Measurements from ENCODE around the gene TRIP6.
A peak's percentile ranks its signal among the peaks of the same experiment; 100 is the strongest.

TRIP6 gene

DNA sequence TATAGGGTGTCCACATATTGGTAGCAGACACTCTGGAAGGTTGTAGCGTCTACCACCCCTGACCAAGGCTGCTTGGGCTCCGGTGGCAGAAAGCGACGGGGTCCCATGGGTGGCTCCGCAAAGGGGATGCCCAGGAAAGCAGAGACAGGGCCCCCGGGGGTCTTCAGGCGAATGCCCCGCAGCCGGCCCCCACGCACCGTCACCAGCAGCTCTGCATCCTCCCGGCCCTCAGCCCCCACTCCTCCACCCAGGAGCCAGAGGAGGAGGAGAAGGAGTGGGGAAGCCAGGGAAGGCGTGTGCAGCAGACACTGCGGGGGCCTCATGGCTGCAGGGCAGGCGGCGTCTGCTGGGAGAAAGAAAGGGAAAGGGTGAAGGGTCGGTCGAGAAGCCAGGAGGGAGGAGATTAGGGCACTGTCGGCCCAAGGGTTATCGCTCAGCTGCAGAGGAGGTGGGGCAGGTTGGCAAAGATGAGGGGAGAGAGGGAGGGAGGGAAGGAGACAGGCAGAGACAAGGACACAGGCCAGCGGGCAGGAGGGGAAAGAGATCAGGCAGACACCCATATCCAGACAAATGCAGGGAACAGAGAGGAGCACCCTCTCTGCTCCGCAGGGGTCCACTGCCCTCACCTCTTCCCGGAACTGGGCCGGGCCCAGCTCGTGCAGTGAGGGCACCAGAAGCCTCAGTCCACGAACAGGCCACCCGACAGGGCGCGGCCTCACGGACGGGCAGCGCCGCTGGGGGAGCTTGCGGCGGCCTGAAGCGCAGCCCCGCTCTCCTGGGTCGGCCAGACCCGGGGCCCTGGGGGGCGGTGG lies 26.9 kb downstream of the TRIP6 start:
- Histone ChIP-seq H3K27ac (ENCODE audit: insufficient read depth in 1 of 2, low read depth in 1 of 2, low read length in 2 of 2, poor library complexity in 1 of 2, severe bottlenecking in 2 of 2) (no peak overlapping the region), H3K4me1 (ENCODE audit: control extremely low read depth in 1 of 4, control insufficient read depth in 4 of 4, insufficient read depth in 4 of 4, low read length in 3 of 4) (peaks cover 0 to 45% (median 39%) of the 10 kb centered on the region in 4 experiments), H3K36me3 (ENCODE audit: control insufficient read depth in 4 of 4, insufficient read depth in 4 of 4, low read length in 3 of 4) (no peaks in the 10 kb centered on the region), H3K27me3 (replicated peaks in 2 of 5; ENCODE audit: control insufficient read depth in 4 of 5, insufficient read depth in 5 of 5, low read length in 4 of 5) (peaks cover 5 to 67% (median 21%) of the 10 kb centered on the region in 5 experiments), H3K4me3 (ENCODE audit: control insufficient read depth in 1 of 7, extremely low read depth in 1 of 7, insufficient read depth in 4 of 7, low read depth in 2 of 7, low read length in 6 of 7) (no peak overlapping the region), H3K9me3 (ENCODE audit: control extremely low read depth in 1 of 5, control insufficient read depth in 4 of 5, insufficient read depth in 2 of 5, low read depth in 1 of 5, low read length in 4 of 5) (no peaks in the 10 kb centered on the region)
- POLR2A ChIA-PET, result interaction anchor here (0.6 kb wide), 1 partner anchor 466 kb away, joined by 3 read pairs; the partner anchor contains the start of gene ZCWPW1
- CTCF ChIA-PET, result interaction anchor here (0.9 to 2.3 kb wide), 6 partner anchors 19 to 305 kb away, joined by 3 to 12 read pairs (median 4); partner anchors contain the start of gene SRRT
- 52% methylated on average over 27 of the region's 40 CpGs for WGBS (ENCODE audit: insufficient coverage)
- no peak for DNase-seq

DNA sequence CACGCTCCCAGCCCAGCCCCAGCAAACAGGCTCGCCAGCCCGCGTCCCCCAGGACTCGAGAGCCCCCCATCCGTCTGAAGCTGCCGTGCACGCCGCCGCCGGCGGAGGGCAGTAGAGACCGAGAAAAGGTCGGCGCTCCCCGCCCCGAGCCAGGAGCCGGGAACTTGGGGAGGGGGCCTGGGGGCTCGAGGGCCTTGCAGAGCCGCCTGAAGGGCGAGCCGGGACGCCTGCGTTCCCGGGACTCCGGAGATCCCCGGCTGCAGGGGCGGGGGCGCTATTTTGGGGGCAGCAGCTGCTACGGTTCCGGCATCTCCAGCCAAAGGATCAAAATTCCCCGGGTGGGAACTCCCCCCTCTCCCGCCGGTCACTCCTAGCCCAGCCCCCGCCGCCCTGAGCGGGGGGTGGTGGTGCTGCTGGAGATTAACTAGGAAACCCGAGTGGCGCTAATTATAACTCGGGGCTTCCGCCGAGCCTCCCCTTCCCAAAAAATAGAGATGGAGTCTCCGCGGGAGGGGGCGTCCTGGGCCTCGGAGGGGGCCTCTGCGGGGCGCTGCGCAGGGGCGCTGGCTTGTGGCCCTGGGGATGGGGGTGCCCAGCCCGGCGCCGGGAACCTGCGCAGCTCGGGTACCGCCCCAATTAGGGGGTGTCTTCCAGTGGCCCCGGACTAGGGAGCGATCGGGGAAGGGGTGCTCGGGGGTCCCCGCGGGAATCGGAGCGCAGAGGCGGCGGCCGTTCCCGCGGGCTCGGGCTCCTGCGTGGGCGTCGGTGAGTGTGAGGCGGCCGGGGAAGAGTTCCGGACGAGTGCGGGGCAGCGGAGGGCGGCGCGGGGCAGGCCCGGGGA lies 27.9 kb downstream of the TRIP6 start:
- peak in 2 of 3 donors; percentile 53 to 62 for DNase-seq
- Histone ChIP-seq H3K4me1 (ENCODE audit: control extremely low read depth in 1 of 4, control insufficient read depth in 4 of 4, insufficient read depth in 4 of 4, low read length in 3 of 4) (peaks cover 0 to 37% (median 32%) of the 10 kb centered on the region in 4 experiments), H3K27ac (ENCODE audit: insufficient read depth in 1 of 2, low read depth in 1 of 2, low read length in 2 of 2, poor library complexity in 1 of 2, severe bottlenecking in 2 of 2) (no peak overlapping the region), H3K4me3 (ENCODE audit: control insufficient read depth in 1 of 7, extremely low read depth in 1 of 7, insufficient read depth in 4 of 7, low read depth in 2 of 7, low read length in 6 of 7) (peak overlapping the region in 4 of 7 experiments; percentile 50 to 62 (median 54)), H3K27me3 (replicated peaks in 2 of 5; ENCODE audit: control insufficient read depth in 4 of 5, insufficient read depth in 5 of 5, low read length in 4 of 5) (peaks cover 5 to 71% (median 21%) of the 10 kb centered on the region in 5 experiments), H3K36me3 (ENCODE audit: control insufficient read depth in 4 of 4, insufficient read depth in 4 of 4, low read length in 3 of 4) (no peaks in the 10 kb centered on the region), H3K9me3 (ENCODE audit: control extremely low read depth in 1 of 5, control insufficient read depth in 4 of 5, insufficient read depth in 2 of 5, low read depth in 1 of 5, low read length in 4 of 5) (no peaks in the 10 kb centered on the region)
- WGBS (ENCODE audit: insufficient coverage), result under 1% methylated on average over 72 of the region's 83 CpGs
- POLR2A ChIA-PET, result interaction anchor here (0.6 kb wide), 1 partner anchor 467 kb away, joined by 3 read pairs; the partner anchor contains the start of gene ZCWPW1
- CTCF ChIA-PET, result interaction anchor here (0.9 to 2.3 kb wide), 6 partner anchors 20 to 292 kb away, joined by 3 to 12 read pairs (median 4); partner anchors contain the start of gene SRRT

DNA sequence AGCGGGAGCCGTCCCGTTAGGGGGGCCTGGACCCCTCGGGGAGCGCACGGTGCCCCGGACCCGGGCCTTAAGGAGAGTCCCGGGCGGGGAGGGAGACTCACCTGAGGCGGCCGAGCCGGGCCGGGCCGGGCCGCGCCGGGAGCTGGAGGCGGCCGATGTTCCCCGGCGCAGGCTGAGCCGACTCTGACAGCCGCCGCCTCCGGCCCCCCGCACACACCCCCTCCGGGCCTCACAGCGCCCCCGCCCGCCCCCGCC lies 28.4 kb downstream of the TRIP6 start, which contains the start of gene ACHE:
Gene ACHE, minus strand, starts transcription at position 188 of the 255 bp plus-strand sequence. CDS start 1,656 bp downstream, outside the sequence.
- CTCF ChIA-PET, result interaction anchor here (0.9 to 2.3 kb wide), 2 partner anchors 163 to 182 kb away, joined by 3 to 12 read pairs; no protein-coding TSS in a partner anchor
- peak within 1 kb of the TSS in 4 of 7 experiments; percentile 50 to 62 (median 54) for H3K4me3 ChIP-seq (ENCODE audit: control insufficient read depth in 1 of 7, extremely low read depth in 1 of 7, insufficient read depth in 4 of 7, low read depth in 2 of 7, low read length in 6 of 7)
- DNase-seq, result no peak

DNA sequence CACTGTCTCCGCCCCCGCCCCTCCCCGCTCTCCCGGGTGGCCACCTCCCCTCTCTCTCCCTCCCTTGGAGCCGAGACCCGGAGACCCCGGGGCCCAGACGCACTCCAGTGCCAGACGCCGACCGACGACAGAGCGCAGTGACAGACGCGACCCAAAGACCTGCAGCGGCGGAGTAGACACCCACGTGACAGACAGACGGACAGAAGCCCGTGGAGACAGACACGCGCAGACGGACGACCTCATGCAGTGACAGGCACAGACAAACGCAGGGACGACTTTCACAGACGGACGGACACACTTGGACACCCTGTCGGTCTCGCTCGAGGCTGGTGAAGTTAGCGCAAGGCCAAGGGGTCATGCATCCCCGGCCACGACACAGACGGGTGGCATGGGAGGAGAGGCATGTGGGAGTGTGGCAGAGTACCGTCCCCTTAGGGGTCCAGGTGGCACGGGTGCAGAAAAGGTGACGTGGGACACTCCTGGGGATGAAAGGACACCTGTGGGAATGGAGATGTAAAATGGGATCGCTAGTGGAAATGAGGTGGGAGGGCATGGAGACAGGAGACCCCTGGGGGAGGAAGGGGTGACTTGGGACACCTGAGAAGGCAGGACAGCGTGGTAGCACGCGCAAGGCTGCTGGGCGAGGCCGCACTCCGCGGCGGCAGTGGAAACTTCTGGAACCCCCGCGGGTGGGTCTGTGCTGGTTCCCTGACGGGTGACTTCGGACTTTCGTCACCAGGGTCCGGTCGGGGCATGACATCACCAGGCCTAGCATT lies 29.0 kb downstream of the TRIP6 start:
- peaks cover 0 to 27% (median 22%) of the 10 kb centered on the region in 4 experiments for H3K4me1 ChIP-seq (ENCODE audit: control extremely low read depth in 1 of 4, control insufficient read depth in 4 of 4, insufficient read depth in 4 of 4, low read length in 3 of 4)
- H3K9me3 ChIP-seq (ENCODE audit: control extremely low read depth in 1 of 5, control insufficient read depth in 4 of 5, insufficient read depth in 2 of 5, low read depth in 1 of 5, low read length in 4 of 5), result no peaks in the 10 kb centered on the region
- ChIA-PET POLR2A (no interaction called here), CTCF (interaction anchor here (0.9 to 2.3 kb wide), 2 partner anchors 163 to 181 kb away, joined by 3 to 12 read pairs; no protein-coding TSS in a partner anchor)
- peak overlapping the region in 3 of 7 experiments; percentile 25 to 58 (median 43) for H3K4me3 ChIP-seq (ENCODE audit: control insufficient read depth in 1 of 7, extremely low read depth in 1 of 7, insufficient read depth in 4 of 7, low read depth in 2 of 7, low read length in 6 of 7)
- no peak overlapping the region for H3K27ac ChIP-seq (ENCODE audit: insufficient read depth in 1 of 2, low read depth in 1 of 2, low read length in 2 of 2, poor library complexity in 1 of 2, severe bottlenecking in 2 of 2)
- peaks cover 5 to 67% (median 16%) of the 10 kb centered on the region in 5 experiments for H3K27me3 ChIP-seq (replicated peaks in 2 of 5; ENCODE audit: control insufficient read depth in 4 of 5, insufficient read depth in 5 of 5, low read length in 4 of 5)
- no peaks in the 10 kb centered on the region for H3K36me3 ChIP-seq (ENCODE audit: control insufficient read depth in 4 of 4, insufficient read depth in 4 of 4, low read length in 3 of 4)
- 5% methylated on average over 43 of the region's 54 CpGs for WGBS (ENCODE audit: insufficient coverage)
- DNase-seq, result peak in 2 of 3 donors; percentile 42 to 44

More for the DNA sequence above, 28.4 kb downstream of the TRIP6 start, which contains the start of gene ACHE:
- Histone ChIP-seq H3K4me1 (ENCODE audit: control extremely low read depth in 1 of 4, control insufficient read depth in 4 of 4, insufficient read depth in 4 of 4, low read length in 3 of 4) (peaks cover 0 to 32% (median 27%) of the 10 kb centered on the region in 4 experiments), H3K36me3 (ENCODE audit: control insufficient read depth in 4 of 4, insufficient read depth in 4 of 4, low read length in 3 of 4) (no peaks in the 10 kb centered on the region), H3K27me3 (replicated peaks in 2 of 5; ENCODE audit: control insufficient read depth in 4 of 5, insufficient read depth in 5 of 5, low read length in 4 of 5) (peaks cover 5 to 71% (median 19%) of the 10 kb centered on the region in 5 experiments), H3K9me3 (ENCODE audit: control extremely low read depth in 1 of 5, control insufficient read depth in 4 of 5, insufficient read depth in 2 of 5, low read depth in 1 of 5, low read length in 4 of 5) (no peaks in the 10 kb centered on the region), H3K27ac (ENCODE audit: insufficient read depth in 1 of 2, low read depth in 1 of 2, low read length in 2 of 2, poor library complexity in 1 of 2, severe bottlenecking in 2 of 2) (no peak within 1 kb of the TSS)
- POLR2A ChIA-PET, result no interaction called here
- WGBS (ENCODE audit: insufficient coverage), result 0% methylated on average over 19 of the region's 32 CpGs

DNA sequence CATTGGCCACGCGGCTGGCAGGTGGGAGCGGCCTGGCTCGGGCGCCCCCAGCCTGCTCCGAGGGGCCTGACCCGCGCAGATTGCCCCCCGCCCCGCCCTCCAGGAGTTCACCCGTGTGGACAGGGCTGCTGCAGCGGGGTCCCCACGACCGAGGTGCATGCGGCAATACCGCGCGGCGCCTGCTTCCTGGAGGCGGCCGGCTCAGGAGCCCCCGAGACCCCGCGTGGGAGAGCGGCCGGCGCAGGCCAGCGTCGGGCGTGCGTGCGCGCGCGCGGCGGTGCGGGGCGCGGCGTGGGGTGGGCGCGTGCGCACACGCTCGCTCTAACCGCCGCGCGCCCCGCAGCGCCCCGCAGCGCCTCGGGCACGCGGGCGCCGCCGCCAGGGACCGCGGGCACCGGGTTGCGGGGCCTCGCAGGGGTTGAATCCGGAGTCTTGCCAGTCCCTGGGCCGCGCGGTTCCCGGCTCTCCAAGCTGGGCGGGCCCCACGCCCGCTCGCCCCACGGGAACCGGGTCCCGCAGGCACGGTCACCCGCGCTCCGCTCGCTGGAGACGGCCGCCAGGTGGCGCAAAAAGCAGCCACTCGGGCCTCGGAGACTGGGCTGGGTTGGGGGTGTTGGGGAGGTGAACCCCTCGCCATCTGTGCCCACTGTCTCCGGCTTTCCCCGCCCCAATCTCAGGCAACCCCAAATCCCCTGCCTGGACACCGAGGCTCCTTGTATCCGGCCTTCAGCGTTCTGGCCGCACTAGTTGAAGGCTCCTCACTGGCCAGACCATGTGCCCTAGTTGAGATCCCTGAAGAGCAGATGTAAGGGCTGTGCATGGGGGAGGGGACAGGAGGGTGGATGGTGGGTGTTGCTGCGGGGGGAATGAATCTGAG lies 29.8 kb downstream of the TRIP6 start:
- Histone ChIP-seq H3K9me3 (ENCODE audit: control extremely low read depth in 1 of 5, control insufficient read depth in 4 of 5, insufficient read depth in 2 of 5, low read depth in 1 of 5, low read length in 4 of 5) (no peaks in the 10 kb centered on the region), H3K27ac (ENCODE audit: insufficient read depth in 1 of 2, low read depth in 1 of 2, low read length in 2 of 2, poor library complexity in 1 of 2, severe bottlenecking in 2 of 2) (no peak overlapping the region), H3K4me3 (ENCODE audit: control insufficient read depth in 1 of 7, extremely low read depth in 1 of 7, insufficient read depth in 4 of 7, low read depth in 2 of 7, low read length in 6 of 7) (peak overlapping the region in 3 of 7 experiments; percentile 22 to 52 (median 26)), H3K36me3 (ENCODE audit: control insufficient read depth in 4 of 4, insufficient read depth in 4 of 4, low read length in 3 of 4) (no peaks in the 10 kb centered on the region), H3K4me1 (ENCODE audit: control extremely low read depth in 1 of 4, control insufficient read depth in 4 of 4, insufficient read depth in 4 of 4, low read length in 3 of 4) (peaks cover 0 to 23% (median 19%) of the 10 kb centered on the region in 4 experiments), H3K27me3 (replicated peaks in 2 of 5; ENCODE audit: control insufficient read depth in 4 of 5, insufficient read depth in 5 of 5, low read length in 4 of 5) (peaks cover 5 to 60% (median 16%) of the 10 kb centered on the region in 5 experiments)
- DNase-seq, result peak; percentile 35 to 58 (median 53)
- ChIA-PET CTCF (interaction anchor here (1.4 to 3.7 kb wide), 2 partner anchors 52 to 162 kb away, joined by 5 to 19 read pairs; partner anchors contain the start of gene MUC3A), POLR2A (no interaction called here)
- under 1% methylated on average over 54 of the region's 95 CpGs for WGBS (ENCODE audit: insufficient coverage)
